K562 (cell line): ENCODE data around the gene KCNK4. TPM values are rescaled to one million over a fixed set of nuclear protein-coding genes. Genes with fewer than 3 reads are reported as not detected.

Experiments used
- CHD2 ChIP-seq: IDR thresholded peaks from 2 replicates; pipeline ENCODE4 v1.6.1; 2011; ENCODE audit warnings: low read depth, low read length
- CHD4 ChIP-seq: fragments of 200-600 bp; sonication (generic); IDR thresholded peaks from 3 replicates; pipeline ENCODE4 v1.6.1; 2012; ENCODE audit warnings: low read depth, mild to moderate bottlenecking, mixed read lengths, low read length, inconsistent platforms; ENCODE audit not compliant: insufficient read depth, insufficient replicate concordance, poor library complexity, severe bottlenecking
- DACH1 ChIP-seq: fragments of 450-650 bp; IDR thresholded peaks from 2 replicates; pipeline ENCODE4 v1.6.1; 2018; ENCODE audit not compliant: partially characterized antibody
- HMG20A ChIP-seq: fragments of 450-650 bp; formaldehyde crosslinking; conservative IDR thresholded peaks from 2 replicates; pipeline ENCODE4 v1.4.0; 2020; ENCODE audit warnings: mild to moderate bottlenecking, mixed read lengths
- MAZ ChIP-seq, 2 experiments: fragments of 450-650 bp in 1 of 2; sonication (generic) in 1 of 2; formaldehyde crosslinking; IDR thresholded peaks in 1 of 2; conservative IDR thresholded peaks in 1 of 2; 2 replicates each; pipeline versions ENCODE4 v1.4.0 to v1.5.0; 2020; ENCODE audit warnings: mild to moderate bottlenecking in 1 of 2, missing genetic modification reagents in 1 of 2
- POLR3A ChIP-seq: IDR thresholded peaks from 2 replicates; pipeline ENCODE4 v1.6.1; 2011; ENCODE audit warnings: borderline replicate concordance, mild to moderate bottlenecking, moderate library complexity; ENCODE audit not compliant: insufficient read length, insufficient read depth; ENCODE audit errors: extremely low read depth
- PRPF4 ChIP-seq: fragments of 200-400 bp; formaldehyde crosslinking; IDR thresholded peaks from one replicate; pipeline ENCODE4 v1.6.1; 2017; ENCODE audit warnings: low read length, low read depth, mild to moderate bottlenecking; ENCODE audit not compliant: insufficient read depth, poor library complexity, severe bottlenecking
- PYGO2 ChIP-seq: fragments of 450-650 bp; IDR thresholded peaks from 2 replicates; pipeline ENCODE4 v1.6.1; 2016; ENCODE audit warnings: mild to moderate bottlenecking, missing genetic modification characterization, moderate library complexity, missing compliant biosample characterization
- RBBP5 ChIP-seq: fragments of 200-600 bp; sonication (generic); IDR thresholded peaks from 2 replicates; pipeline ENCODE4 v1.6.1; 2012; ENCODE audit warnings: borderline replicate concordance, mild to moderate bottlenecking, low read length, control low read depth, inconsistent platforms; ENCODE audit not compliant: insufficient read depth, poor library complexity, severe bottlenecking
- RFX7 ChIP-seq: fragments of 250-450 bp; sonication (Bioruptor Pico); IDR thresholded peaks from 2 replicates; pipeline ENCODE4 v1.5.1; 2021; ENCODE audit warnings: mild to moderate bottlenecking
- SMAD2 ChIP-seq: fragments of 150-350 bp; IDR thresholded peaks from 2 replicates; pipeline ENCODE4 v1.6.1; 2014; ENCODE audit warnings: low read depth, mild to moderate bottlenecking, low read length
- TFE3 ChIP-seq: fragments of 450-650 bp; formaldehyde crosslinking; IDR thresholded peaks from 2 replicates; pipeline ENCODE4 v1.4.0; 2020; ENCODE audit warnings: mild to moderate bottlenecking, mixed read lengths
- TRIM28 ChIP-seq: fragments of 450-650 bp; IDR thresholded peaks from 2 replicates; pipeline ENCODE4 v1.6.1; 2017
- YY1 ChIP-seq, 3 experiments: IDR thresholded peaks; 2 replicates each; pipeline ENCODE4 v1.6.1; 2011; ENCODE audit warnings: low read length in 2 of 3, mild to moderate bottlenecking in 2 of 3, moderate library complexity in 2 of 3, borderline replicate concordance in 1 of 3, control low read depth in 1 of 3, low read depth in 1 of 3; ENCODE audit not compliant: insufficient read depth in 3 of 3, insufficient replicate concordance in 2 of 3, control insufficient read depth in 1 of 3, insufficient read length in 1 of 3; ENCODE audit errors: extremely low read depth in 1 of 3
- ZNF124 ChIP-seq: sonication (generic); formaldehyde crosslinking; IDR thresholded peaks from 2 replicates; pipeline ENCODE4 v1.8.1; 2022; ENCODE audit warnings: missing genetic modification reagents
- ZNF175 ChIP-seq: fragments of 200-800 bp; sonication (Bioruptor generic); IDR thresholded peaks from 2 replicates; pipeline ENCODE4 v1.6.1; 2016; ENCODE audit warnings: low read depth, mild to moderate bottlenecking, missing genetic modification characterization, missing compliant biosample characterization
- ZNF217 ChIP-seq: sonication (generic); formaldehyde crosslinking; IDR thresholded peaks from 2 replicates; pipeline ENCODE4 v1.8.0; 2022; ENCODE audit warnings: mild to moderate bottlenecking, missing genetic modification reagents
- ZNF239 ChIP-seq: fragments of 250-450 bp; sonication (Bioruptor Pico); IDR thresholded peaks from 2 replicates; pipeline ENCODE4 v1.4.0; 2020; ENCODE audit warnings: mild to moderate bottlenecking
- ZNF24 ChIP-seq: fragments of 450-650 bp; IDR thresholded peaks from 2 replicates; pipeline ENCODE4 v1.6.1; 2016
- ZNF282 ChIP-seq: sonication (generic); formaldehyde crosslinking; IDR thresholded peaks from 2 replicates; pipeline ENCODE4 v1.8.1; 2023; ENCODE audit warnings: missing genetic modification reagents
- polyA plus RNA-seq, 8 experiments: library from polyadenylated mRNA; depleted of rRNA in 4 of 8; stranded (reverse) in 5 of 8; unstranded in 3 of 8; fragments of >200 nt; fragmentation: Nextera tagmentation in 2 of 8; fragmentation: Illumina TruSeq in 1 of 8; extraction: Ambion mirVana in 2 of 8; extraction: Trizol in 1 of 8; gene quantifications; 2 replicates each; pipeline versions ENCODE4 v1.2.1 to v1.2.3, GENCODE V29; 2011 to 2014; ENCODE audit warnings: inconsistent platforms in 1 of 8, missing spikeins in 1 of 8
- total RNA-seq, 7 experiments: library from RNA; depleted of rRNA in 6 of 7; stranded (reverse); fragments of >200 nt in 6 of 7; fragmentation: Illumina TruSeq in 2 of 7; extraction: Trizol in 2 of 7; gene quantifications; 2 replicates each; pipeline versions ENCODE4 v1.2.1 to v1.2.3, GENCODE V29; 2011 to 2021; ENCODE audit warnings: low replicate concordance in 1 of 7
- TF ChIP-seq, protein P1 (sequence below), 2 experiments: IDR thresholded peaks; 2 replicates each; pipeline ENCODE4 v1.6.1; 2011; ENCODE audit warnings: borderline replicate concordance in 1 of 2, control low read depth in 1 of 2, low read depth in 1 of 2, low read length in 1 of 2, mild to moderate bottlenecking in 1 of 2, mixed read lengths in 1 of 2, moderate library complexity in 1 of 2; ENCODE audit not compliant: insufficient read depth in 1 of 2, insufficient read length in 1 of 2, poor library complexity in 1 of 2, severe bottlenecking in 1 of 2; ENCODE audit errors: extremely low read depth in 1 of 2

Gene KCNK4
- total and polyA plus RNA-seq, 9 of the 15 experiments (the other 6 are each of a cell fraction or from before 2014, with no cell fraction given), result not detected

DNA sequence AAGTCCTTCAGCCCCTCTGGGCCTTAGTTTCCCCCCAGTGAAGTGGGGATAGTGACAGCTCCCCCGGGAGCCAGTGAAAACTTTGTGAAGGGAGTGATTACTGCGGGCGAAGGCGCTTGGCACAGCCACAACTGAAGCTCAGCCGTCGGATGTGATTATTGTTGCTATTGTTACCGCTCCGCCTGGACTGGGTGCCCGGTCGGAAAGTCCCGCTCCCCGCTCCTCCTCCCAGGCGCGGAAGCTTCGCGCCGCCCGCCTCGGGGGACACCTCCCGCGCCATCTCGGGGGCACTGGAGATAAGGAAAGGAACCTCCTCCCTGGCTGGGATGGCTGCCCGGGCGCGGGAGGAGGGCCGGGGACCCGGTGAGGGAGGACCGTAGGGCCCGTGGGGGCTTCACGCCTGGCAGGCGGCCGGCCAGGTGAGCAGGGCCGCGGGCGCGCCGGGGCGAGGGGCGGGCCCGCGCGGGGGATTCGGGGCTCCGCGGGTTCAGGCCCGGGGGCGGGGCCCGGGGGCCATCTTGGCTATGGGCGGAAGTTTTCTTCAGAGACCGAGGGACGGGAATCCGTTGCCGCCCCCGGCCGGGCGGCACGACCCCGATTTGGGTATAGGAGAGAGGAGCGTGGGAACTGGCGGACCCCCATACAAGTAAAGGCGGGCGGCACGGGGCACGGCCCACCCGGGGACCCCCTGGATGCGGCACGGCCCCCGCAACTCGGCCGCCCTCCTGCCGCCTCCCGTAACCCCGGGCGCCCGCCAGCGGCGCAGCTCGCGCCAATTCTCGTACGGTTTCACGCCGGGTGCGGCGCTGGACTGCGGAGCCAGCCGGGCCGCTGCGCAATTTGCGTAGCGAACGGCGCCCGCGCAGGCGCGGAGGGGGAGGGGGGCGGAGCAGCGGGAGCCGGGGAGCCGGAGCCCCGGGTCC is 5.9 kb upstream of the KCNK4 start, which contains the start of gene GPR137 (continued):
- TF ChIP-seq PRPF4 (no peak), MAZ (CRISPR knock-in tag; conservative IDR thresholded peaks at IDR 0.05 in 1 of 2, IDR thresholded peaks at IDR 0.05 in 1 of 2) (peak; percentile 32 to 75; a peak in 2 of 4 replicates), RBBP5 (peak; percentile 38), HMG20A (CRISPR knock-in tag) (no peak), TFE3 (CRISPR knock-in tag) (no peak), RFX7 (CRISPR knock-in tag) (0 out of 2 replicates have a peak, but pooled peaks have one; percentile 74), CHD4 (no peak), CHD2 (no peak), YY1 (IDR thresholded peaks at IDR 0.05; ENCODE audit: borderline replicate concordance in 1 of 3, control insufficient read depth in 1 of 3, extremely low read depth in 1 of 3, insufficient read depth in 3 of 3, insufficient read length in 1 of 3, insufficient replicate concordance in 2 of 3, low read depth in 1 of 3, low read length in 2 of 3) (peak; percentile 90 to 98 (median 98)), ZNF124 (CRISPR knock-in tag) (no peak), ZNF239 (CRISPR knock-in tag) (no peak), ZNF24 (peak; percentile 100), DACH1 (no peak), ZNF175 (CRISPR knock-in tag) (no peak), POLR3A (no peak), TRIM28 (no peak), ZNF217 (CRISPR knock-in tag) (no peak), ZNF282 (CRISPR knock-in tag) (no peak), SMAD2 (no peak), PYGO2 (tag) (no peak)
- TF ChIP-seq, protein P1, sequence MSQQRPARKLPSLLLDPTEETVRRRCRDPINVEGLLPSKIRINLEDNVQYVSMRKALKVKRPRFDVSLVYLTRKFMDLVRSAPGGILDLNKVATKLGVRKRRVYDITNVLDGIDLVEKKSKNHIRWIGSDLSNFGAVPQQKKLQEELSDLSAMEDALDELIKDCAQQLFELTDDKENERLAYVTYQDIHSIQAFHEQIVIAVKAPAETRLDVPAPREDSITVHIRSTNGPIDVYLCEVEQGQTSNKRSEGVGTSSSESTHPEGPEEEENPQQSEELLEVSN (IDR thresholded peaks at IDR 0.05; ENCODE audit: borderline replicate concordance in 1 of 2, extremely low read depth in 1 of 2, insufficient read depth in 1 of 2, insufficient read length in 1 of 2, low read depth in 1 of 2, low read length in 1 of 2, poor library complexity in 1 of 2, severe bottlenecking in 1 of 2), result peak in 1 of 2 experiments; percentile 59
